ENCODE measurements around the gene CUEDC1. TPM values are rescaled to one million over a fixed set of nuclear protein-coding genes. Genes with fewer than 3 reads are reported as not detected.

CUEDC1 gene
- total and polyA plus RNA-seq, 9 of the 15 experiments (the other 6 are each of a cell fraction or from before 2014, with no cell fraction given), result 0.20 to 4.1 (median 1.6) TPM; not detected in 1

DNA sequence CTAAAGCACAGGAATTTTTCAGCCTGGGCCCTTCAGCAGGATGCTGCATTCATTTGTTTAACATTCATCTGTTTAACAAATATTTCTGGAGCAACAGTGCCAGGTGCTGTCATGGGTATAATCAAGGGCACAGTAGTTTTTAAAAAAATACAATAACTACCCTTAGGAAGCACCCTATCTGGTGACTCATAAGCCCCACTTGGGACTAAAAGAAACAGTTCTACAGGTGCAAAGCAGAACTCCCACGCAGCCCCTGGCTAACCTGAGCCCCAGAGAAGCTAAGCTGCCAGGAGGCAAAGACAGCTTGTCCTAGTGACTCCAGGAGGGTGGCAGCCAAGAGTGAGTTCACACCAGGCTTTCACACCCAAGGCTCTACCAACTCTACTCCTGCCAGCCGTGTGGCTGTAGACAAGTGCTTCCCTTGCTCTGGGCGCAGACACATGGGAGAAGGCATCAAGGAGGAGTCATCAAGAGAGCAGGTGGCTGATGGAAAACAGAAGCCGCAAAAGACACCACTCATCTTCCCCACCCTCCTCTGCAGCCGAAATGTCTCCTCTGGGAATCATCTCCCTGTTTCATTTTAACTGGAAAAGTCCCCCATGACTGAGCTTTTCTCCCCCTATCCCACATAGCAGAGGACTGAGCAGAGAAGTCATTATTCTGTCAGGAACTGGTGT lies 14.4 kb downstream of the CUEDC1 start:
- ATAC-seq (no peak), DNase-seq (ENCODE audit: extremely low read depth in 1 of 4, low spot score in 3 of 4) (no peak), FAIRE-seq (no peak)
- CTCF ChIA-PET (ENCODE audit: low intra/inter-chr PET ratio), result no interaction called here
- POLR2A ChIA-PET, result interaction anchor here (0.6 to 2.0 kb wide), 4 partner anchors 9 to 35 kb away, joined by 3 to 16 read pairs (median 3); partner anchors contain the start of gene CUEDC1
- intact Hi-C loops (cut with micrococcal nuclease), result no loop called here
- 17% methylated on average over 5 of the region's 5 CpGs for WGBS (ENCODE audit: insufficient coverage, low coverage, missing lambda C conversion rate)
- Histone ChIP-seq H3K36me3 (ENCODE audit: control insufficient read depth, insufficient read depth, low read length) (no peaks in the 10 kb centered on the region), H3K4me1 (replicated peaks in 1 of 2; ENCODE audit: control insufficient read depth in 2 of 2, insufficient read depth in 2 of 2, low read length in 2 of 2) (peaks cover 0 to 4% of the 10 kb centered on the region in 2 experiments; a peak in 2 of 5 replicates), H2AFZ (ENCODE audit: low read depth, low read length) (no peak overlapping the region), H3K27me3 (ENCODE audit: control insufficient read depth in 2 of 2, insufficient read depth in 2 of 2, low read length in 2 of 2) (peaks cover 11 to 23% of the 10 kb centered on the region in 2 experiments), H3K27ac (ENCODE audit: extremely low read depth, low read depth, low read length) (no peak overlapping the region), H3K79me2 (ENCODE audit: control insufficient read depth, insufficient read depth, low read length) (no peaks in the 10 kb centered on the region), H3K9me1 (ENCODE audit: control insufficient read depth, insufficient read depth, low read length) (peaks cover 2% of the 10 kb centered on the region), H3K9me3 (replicated peaks; ENCODE audit: control insufficient read depth, insufficient read depth, low read depth, low read length) (no peaks in the 10 kb centered on the region), H4K20me1 (replicated peaks; ENCODE audit: control insufficient read depth, insufficient read depth, low read length) (peaks cover 3% of the 10 kb centered on the region; the same call in 1 of the 2 replicates), H3K9ac (ENCODE audit: insufficient read depth in 1 of 2, low read depth in 2 of 2, low read length in 2 of 2) (no peak overlapping the region), H3K4me2 (ENCODE audit: insufficient read depth, low read length) (no peak overlapping the region), H3K4me3 (no peak overlapping the region)
- no TSS peak for BruUV-seq (replicated peaks)
- TF ChIP-seq MED1 (CRISPR knock-in tag; IDR thresholded peaks at IDR 0.05; ENCODE audit: borderline replicate concordance) (no peak), CBX2 (IDR thresholded peaks at IDR 0.05; ENCODE audit: insufficient read depth, low read length, poor library complexity, severe bottlenecking) (peak; percentile 16)
- in situ Hi-C loops (cut with MboI), result no loop called here

DNA sequence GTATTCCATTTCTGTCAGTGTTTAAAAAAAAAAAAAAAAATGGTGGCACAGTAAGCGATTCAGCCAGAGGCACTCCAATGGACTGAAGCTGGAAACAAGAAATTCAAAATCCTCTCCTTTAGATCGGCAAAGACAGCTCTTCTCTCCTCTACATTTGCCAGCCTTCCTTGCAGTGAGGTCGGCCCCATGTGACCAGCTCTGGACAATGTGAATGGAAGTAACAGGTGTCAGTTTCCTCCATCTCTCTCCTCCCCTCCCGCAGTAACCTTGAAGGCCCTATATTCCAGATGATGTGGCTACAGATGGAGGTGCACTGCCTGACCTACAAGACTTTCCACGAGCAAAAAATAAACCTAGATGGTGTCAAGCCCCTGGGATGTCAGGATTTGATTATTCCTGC lies 15.0 kb downstream of the CUEDC1 start:
- ChIA-PET CTCF (ENCODE audit: low intra/inter-chr PET ratio) (no interaction called here), POLR2A (interaction anchor here (0.6 to 2.0 kb wide), 9 partner anchors 8 to 46 kb away, joined by 3 to 16 read pairs (median 3); partner anchors contain the start of gene CUEDC1)
- no peak overlapping the region for H3K9ac ChIP-seq (ENCODE audit: insufficient read depth in 1 of 2, low read depth in 2 of 2, low read length in 2 of 2)
- FAIRE-seq (no peak), DNase-seq (ENCODE audit: extremely low read depth in 1 of 4, low spot score in 3 of 4) (no peak), ATAC-seq (peak; percentile 39; the same call in 2 of the 3 replicates)
- intact Hi-C loops (cut with micrococcal nuclease), result no loop called here
- H3K79me2 ChIP-seq (ENCODE audit: control insufficient read depth, insufficient read depth, low read length), result no peaks in the 10 kb centered on the region
- no peak overlapping the region for H3K4me3 ChIP-seq
- H3K9me1 ChIP-seq (ENCODE audit: control insufficient read depth, insufficient read depth, low read length), result peaks cover 2% of the 10 kb centered on the region
- H2AFZ ChIP-seq (ENCODE audit: low read depth, low read length), result no peak overlapping the region
- peaks cover 3% of the 10 kb centered on the region; the same call in 1 of the 2 replicates for H4K20me1 ChIP-seq (replicated peaks; ENCODE audit: control insufficient read depth, insufficient read depth, low read length)
- H3K9me3 ChIP-seq (replicated peaks; ENCODE audit: control insufficient read depth, insufficient read depth, low read depth, low read length), result no peaks in the 10 kb centered on the region
- no peaks in the 10 kb centered on the region for H3K36me3 ChIP-seq (ENCODE audit: control insufficient read depth, insufficient read depth, low read length)
- peaks cover 0 to 8% of the 10 kb centered on the region in 2 experiments; a peak in 3 of 5 replicates for H3K4me1 ChIP-seq (replicated peaks in 1 of 2; ENCODE audit: control insufficient read depth in 2 of 2, insufficient read depth in 2 of 2, low read length in 2 of 2)
- no peak overlapping the region for H3K4me2 ChIP-seq (ENCODE audit: insufficient read depth, low read length)
- 0 out of 2 replicates have a peak, but pooled peaks have one; percentile 19 for TF ChIP-seq RAD51 (IDR thresholded peaks at IDR 0.05; ENCODE audit: borderline replicate concordance, low read depth)
- peak; percentile 60; the same call in 1 of the 2 replicates for TF ChIP-seq PKNOX1 (IDR thresholded peaks at IDR 0.05)
- TF ChIP-seq SRF (CRISPR knock-in tag; IDR thresholded peaks at IDR 0.05), result no peak
- TF ChIP-seq RHOXF2B (CRISPR knock-in tag; conservative IDR thresholded peaks at IDR 0.05), result no peak
- TF ChIP-seq USF2 (CRISPR knock-in tag; IDR thresholded peaks at IDR 0.05), result peak; percentile 51
- no peak for TF ChIP-seq NKRF (IDR thresholded peaks at IDR 0.05; ENCODE audit: borderline replicate concordance)
- TF ChIP-seq ZNF77 (CRISPR knock-in tag; IDR thresholded peaks at IDR 0.05), result no peak
- no peak for TF ChIP-seq ZNF3 (CRISPR knock-in tag; IDR thresholded peaks at IDR 0.05)
- BruUV-seq (replicated peaks), result no TSS peak
- peaks cover 16 to 29% of the 10 kb centered on the region in 2 experiments for H3K27me3 ChIP-seq (ENCODE audit: control insufficient read depth in 2 of 2, insufficient read depth in 2 of 2, low read length in 2 of 2)
- WGBS (ENCODE audit: insufficient coverage, low coverage, missing lambda C conversion rate), result 1% methylated on average over 5 of the region's 5 CpGs
- no peak overlapping the region for H3K27ac ChIP-seq (ENCODE audit: extremely low read depth, low read depth, low read length)
- in situ Hi-C loops (cut with MboI), result no loop called here
